Astrocyte (in vitro differentiated cells and primary cell): ENCODE results near the gene SLC25A48. TPM values are rescaled to one million over a fixed set of nuclear protein-coding genes. Genes with fewer than 3 reads are reported as not detected.

Experiments
- DNase-seq: peaks from one replicate; pipeline ENCODE4 v3.0.0-alpha.2; 2010; ENCODE audit warnings: low read depth
- FAIRE-seq: peaks from 2 replicates; lab custom pipeline; 2011; peaks lifted over from hg19 to GRCh38; lab: Jason Lieb, UNC
- H2AFZ ChIP-seq: 2 replicates; pipeline ENCODE4 v1.6.0; 2012; ENCODE audit warnings: low read depth, low read length, inconsistent platforms
- H3K27ac ChIP-seq: 2 replicates; pipeline ENCODE4 v1.5.1; 2011; ENCODE audit warnings: low read depth, low read length, inconsistent platforms
- H3K27me3 ChIP-seq: 2 replicates; pipeline ENCODE4 v1.6.0; 2011; ENCODE audit warnings: low read length, inconsistent platforms; ENCODE audit not compliant: insufficient read depth
- H3K36me3 ChIP-seq: 2 replicates; pipeline ENCODE4 v1.5.1; 2011; ENCODE audit warnings: low read length, inconsistent platforms; ENCODE audit not compliant: insufficient read depth
- H3K4me1 ChIP-seq: 2 replicates; pipeline ENCODE4 v1.5.1; 2011; ENCODE audit warnings: low read length, inconsistent platforms; ENCODE audit not compliant: insufficient read depth
- H3K4me2 ChIP-seq: 2 replicates; pipeline ENCODE4 v1.6.0; 2012; ENCODE audit warnings: low read length, inconsistent platforms
- H3K4me3 ChIP-seq: 2 replicates; pipeline ENCODE4 v1.5.1; 2011; ENCODE audit warnings: low read depth, mild to moderate bottlenecking, low read length, inconsistent platforms; ENCODE audit not compliant: insufficient read depth
- H3K79me2 ChIP-seq: 2 replicates; pipeline ENCODE4 v1.6.0; 2012; ENCODE audit warnings: mild to moderate bottlenecking, low read length, inconsistent platforms; ENCODE audit not compliant: insufficient read depth
- H3K9ac ChIP-seq: 2 replicates; pipeline ENCODE4 v1.6.0; 2012; ENCODE audit warnings: mild to moderate bottlenecking, low read length, inconsistent platforms
- H3K9me3 ChIP-seq: 2 replicates; pipeline ENCODE4 v1.5.1; 2012; ENCODE audit warnings: low read depth, mild to moderate bottlenecking, low read length, inconsistent platforms; ENCODE audit not compliant: insufficient read depth
- H4K20me1 ChIP-seq: 2 replicates; pipeline ENCODE4 v1.6.0; 2012; ENCODE audit warnings: low read length, inconsistent platforms; ENCODE audit not compliant: insufficient read depth
- H3K27ac Mint-ChIP-seq: one replicate; pipeline ENCODE4 v1.8.0; 2021; ENCODE audit warnings: mild to moderate bottlenecking, mixed read lengths; ENCODE audit not compliant: unreplicated experiment
- H3K27me3 Mint-ChIP-seq: one replicate; pipeline ENCODE4 v1.8.0; 2021; ENCODE audit warnings: low read depth, mixed read lengths; ENCODE audit not compliant: unreplicated experiment
- H3K36me3 Mint-ChIP-seq: one replicate; pipeline ENCODE4 v1.8.0; 2021; ENCODE audit warnings: low read depth, mixed read lengths; ENCODE audit not compliant: unreplicated experiment
- H3K4me1 Mint-ChIP-seq: one replicate; pipeline ENCODE4 v1.8.0; 2021; ENCODE audit warnings: low read depth, mixed read lengths; ENCODE audit not compliant: unreplicated experiment
- H3K4me3 Mint-ChIP-seq: one replicate; pipeline ENCODE4 v1.8.0; 2021; ENCODE audit warnings: mild to moderate bottlenecking, moderate library complexity, mixed read lengths; ENCODE audit not compliant: unreplicated experiment
- H3K9me3 Mint-ChIP-seq: one replicate; pipeline ENCODE4 v1.8.0; 2021; ENCODE audit warnings: mild to moderate bottlenecking, mixed read lengths; ENCODE audit not compliant: unreplicated experiment
- CTCF ChIP-seq: IDR thresholded peaks from 2 replicates; pipeline ENCODE4 v1.5.1; 2011; ENCODE audit warnings: low read depth, mild to moderate bottlenecking, inconsistent platforms, low read length, moderate library complexity; ENCODE audit not compliant: insufficient read depth
- EZH2 ChIP-seq: IDR thresholded peaks from 2 replicates; pipeline ENCODE4 v1.6.1; 2012; ENCODE audit warnings: mild to moderate bottlenecking, low read length, inconsistent platforms; ENCODE audit not compliant: insufficient read depth
- total RNA-seq: library from RNA; stranded (reverse); gene quantifications from 2 replicates; pipeline ENCODE4 v1.2.1, GENCODE V29; 2021

SLC25A48 gene
- total RNA-seq, 1 donor from 2014 or later = not detected

DNA sequence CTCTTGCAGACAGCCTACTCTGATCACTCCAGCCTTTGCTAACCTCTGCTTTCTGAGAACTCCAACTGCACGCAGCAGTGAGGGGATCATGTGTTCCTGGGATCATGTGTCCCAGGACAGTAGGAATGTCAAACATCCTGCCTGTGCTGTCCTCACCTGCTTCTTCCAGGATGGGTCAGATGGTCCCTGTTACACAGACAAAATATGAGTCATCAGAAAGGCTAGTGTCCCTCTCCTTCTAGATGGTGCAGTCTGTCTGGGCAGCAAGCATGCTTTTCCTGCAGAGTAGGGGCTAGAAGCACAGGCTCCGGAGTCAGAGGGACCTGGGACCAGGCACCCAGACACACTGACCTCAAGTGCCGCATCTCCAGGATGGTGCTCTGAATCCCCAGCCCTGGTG lies 20.1 kb upstream of the SLC25A48 start:
- Histone ChIP-seq H3K4me1 (no peaks in the 10 kb centered on the region), H3K27ac (no peak overlapping the region), H3K4me3 (no peak overlapping the region), H3K79me2 (no peaks in the 10 kb centered on the region), H2AFZ (no peak overlapping the region), H3K27me3 (peaks cover 6% of the 10 kb centered on the region), H3K9me3 (no peaks in the 10 kb centered on the region), H3K4me2 (no peak overlapping the region), H3K9ac (no peak overlapping the region), H3K36me3 (no peaks in the 10 kb centered on the region), H4K20me1 (no peaks in the 10 kb centered on the region)
- FAIRE-seq (no peak), DNase-seq (no peak)
- no peak overlapping the region for H3K4me3 Mint-ChIP-seq
- H3K36me3 Mint-ChIP-seq = no peaks in the 10 kb centered on the region
- TF ChIP-seq CTCF (no peak), EZH2 (no peak)
- peaks cover 10% of the 10 kb centered on the region for H3K9me3 Mint-ChIP-seq
- no peak overlapping the region for H3K27ac Mint-ChIP-seq
- H3K4me1 Mint-ChIP-seq = no peaks in the 10 kb centered on the region
- peaks cover 17% of the 10 kb centered on the region for H3K27me3 Mint-ChIP-seq

- no peaks in the 10 kb centered on the region for H3K36me3 Mint-ChIP-seq
- no peak overlapping the region for H3K27ac Mint-ChIP-seq
- no peak overlapping the region for H3K4me3 Mint-ChIP-seq
- H3K79me2 ChIP-seq = no peaks in the 10 kb centered on the region
- H3K4me2 ChIP-seq = no peak overlapping the region
- TF ChIP-seq CTCF (no peak), EZH2 (no peak)
- FAIRE-seq (no peak), DNase-seq (no peak)
- H3K27ac ChIP-seq = no peak overlapping the region
- H3K9ac ChIP-seq = no peak overlapping the region
- H3K27me3 ChIP-seq = peaks cover 6% of the 10 kb centered on the region
- H3K4me3 ChIP-seq = no peak overlapping the region
- no peaks in the 10 kb centered on the region for H3K4me1 Mint-ChIP-seq
- no peaks in the 10 kb centered on the region for H4K20me1 ChIP-seq
- H3K9me3 Mint-ChIP-seq = peaks cover 11% of the 10 kb centered on the region
- peaks cover 17% of the 10 kb centered on the region for H3K27me3 Mint-ChIP-seq
- no peaks in the 10 kb centered on the region for H3K4me1 ChIP-seq
- H3K9me3 ChIP-seq = no peaks in the 10 kb centered on the region
- H3K36me3 ChIP-seq = no peaks in the 10 kb centered on the region
- H2AFZ ChIP-seq = no peak overlapping the region
Measured at GRCh38 chr5:135814812-135815211, 19.7 kb upstream of the SLC25A48 start.

- Mint-ChIP-seq H3K27ac (no peak overlapping the region), H3K4me1 (no peaks in the 10 kb centered on the region), H3K9me3 (peaks cover 7% of the 10 kb centered on the region), H3K4me3 (no peak overlapping the region), H3K36me3 (no peaks in the 10 kb centered on the region), H3K27me3 (peaks cover 39% of the 10 kb centered on the region)
- Histone ChIP-seq H3K9me3 (no peaks in the 10 kb centered on the region), H3K4me1 (no peaks in the 10 kb centered on the region), H3K36me3 (no peaks in the 10 kb centered on the region), H4K20me1 (no peaks in the 10 kb centered on the region), H3K4me2 (no peak overlapping the region), H3K9ac (no peak overlapping the region), H3K27me3 (peaks cover 6% of the 10 kb centered on the region), H3K79me2 (no peaks in the 10 kb centered on the region), H2AFZ (no peak overlapping the region), H3K27ac (no peak overlapping the region), H3K4me3 (no peak overlapping the region)
- no peak for FAIRE-seq
- TF ChIP-seq CTCF (no peak), EZH2 (no peak)
- no peak for DNase-seq
Measured at GRCh38 chr5:135821061-135821801, 13.2 kb upstream of the SLC25A48 start.
